D721Med (cell line): ENCODE results near the gene PFKFB3.

Experiments
- DNase-seq: peaks from one replicate; pipeline ENCODE4 v3.0.0; 2011; ENCODE audit warnings: low spot score; ENCODE audit not compliant: insufficient read length
- FAIRE-seq: peaks from 2 replicates; lab custom pipeline; 2011; peaks lifted over from hg19 to GRCh38; lab: Jason Lieb, UNC
- TF ChIP-seq, protein P1 (sequence below): IDR thresholded peaks from 2 replicates; pipeline ENCODE4 v1.5.1; 2012; ENCODE audit warnings: mild to moderate bottlenecking, control low read depth; ENCODE audit not compliant: insufficient read depth; ENCODE audit errors: missing control alignments

The PFKFB3 gene

DNA sequence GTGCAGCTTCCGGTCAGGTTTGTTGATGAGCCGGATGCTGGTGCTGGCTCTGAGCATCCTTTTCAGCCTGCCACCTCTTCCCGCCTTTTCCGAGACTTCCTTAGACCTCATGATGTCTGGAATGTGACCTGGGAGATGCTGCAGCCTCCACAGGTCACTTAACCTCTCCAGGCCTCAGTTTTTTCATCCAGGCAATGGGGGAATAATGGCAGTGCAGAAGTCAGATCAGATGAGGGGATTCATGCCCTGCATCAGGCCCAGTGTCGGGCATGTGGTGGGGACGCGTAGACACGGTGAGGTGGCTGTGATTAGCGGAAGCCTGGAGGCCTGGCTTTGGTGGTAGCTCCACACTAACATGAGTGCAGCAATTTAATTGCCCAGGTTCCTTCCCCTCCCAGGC is 24.6 kb downstream of the PFKFB3 start:
- no peak for FAIRE-seq
- TF ChIP-seq, protein P1, sequence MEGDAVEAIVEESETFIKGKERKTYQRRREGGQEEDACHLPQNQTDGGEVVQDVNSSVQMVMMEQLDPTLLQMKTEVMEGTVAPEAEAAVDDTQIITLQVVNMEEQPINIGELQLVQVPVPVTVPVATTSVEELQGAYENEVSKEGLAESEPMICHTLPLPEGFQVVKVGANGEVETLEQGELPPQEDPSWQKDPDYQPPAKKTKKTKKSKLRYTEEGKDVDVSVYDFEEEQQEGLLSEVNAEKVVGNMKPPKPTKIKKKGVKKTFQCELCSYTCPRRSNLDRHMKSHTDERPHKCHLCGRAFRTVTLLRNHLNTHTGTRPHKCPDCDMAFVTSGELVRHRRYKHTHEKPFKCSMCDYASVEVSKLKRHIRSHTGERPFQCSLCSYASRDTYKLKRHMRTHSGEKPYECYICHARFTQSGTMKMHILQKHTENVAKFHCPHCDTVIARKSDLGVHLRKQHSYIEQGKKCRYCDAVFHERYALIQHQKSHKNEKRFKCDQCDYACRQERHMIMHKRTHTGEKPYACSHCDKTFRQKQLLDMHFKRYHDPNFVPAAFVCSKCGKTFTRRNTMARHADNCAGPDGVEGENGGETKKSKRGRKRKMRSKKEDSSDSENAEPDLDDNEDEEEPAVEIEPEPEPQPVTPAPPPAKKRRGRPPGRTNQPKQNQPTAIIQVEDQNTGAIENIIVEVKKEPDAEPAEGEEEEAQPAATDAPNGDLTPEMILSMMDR, result no peak
- no peak for DNase-seq

DNA sequence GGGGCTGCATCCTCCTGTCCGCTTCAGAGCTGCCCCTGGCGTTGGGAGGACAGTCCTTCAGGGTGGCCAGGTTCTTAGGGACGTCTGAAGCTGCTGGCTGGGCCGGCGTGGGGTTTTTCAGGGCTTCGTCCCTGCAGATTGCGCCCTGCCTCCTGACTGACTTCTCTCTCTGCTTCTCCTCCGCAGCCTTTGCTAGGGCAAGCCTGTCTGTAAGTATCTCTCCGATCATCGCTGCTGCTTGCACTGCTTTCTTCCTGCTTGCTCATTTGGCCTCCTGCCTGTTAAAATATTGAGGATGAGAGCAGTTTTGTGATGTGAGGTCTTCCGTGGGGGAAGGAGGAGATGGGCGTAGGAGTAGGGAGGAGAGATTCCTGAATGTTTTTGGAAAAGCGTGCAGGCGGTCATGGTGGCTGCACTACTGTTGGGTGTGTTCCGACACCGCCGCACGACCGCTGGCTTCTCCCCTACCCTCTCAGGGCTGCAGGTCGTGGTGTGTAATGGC is 25.3 kb downstream of the PFKFB3 start:
- DNase-seq (no peak), FAIRE-seq (no peak)
- TF ChIP-seq, protein P1, result no peak

DNA sequence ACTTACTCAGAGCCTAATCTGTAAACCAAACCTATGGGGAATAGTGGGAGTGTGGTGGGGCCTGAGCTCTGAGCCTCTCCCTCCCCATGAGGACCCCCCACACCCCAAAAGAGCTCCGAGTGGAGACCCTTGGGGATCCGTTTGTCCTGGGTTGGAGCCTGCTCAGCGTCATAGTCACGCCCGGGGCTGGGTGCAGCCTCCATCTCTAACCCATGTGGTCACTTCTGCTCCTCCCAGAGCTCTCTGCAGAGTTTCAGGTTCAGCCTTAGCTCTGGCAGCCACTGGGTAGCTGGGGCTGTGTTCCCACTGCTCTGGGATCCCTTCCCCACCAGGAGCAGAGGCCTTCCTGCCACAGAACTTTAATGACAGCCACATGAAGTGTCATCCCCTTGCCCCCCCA is 25.9 kb downstream of the PFKFB3 start:
- TF ChIP-seq, protein P1, result no peak
- no peak for DNase-seq

DNA sequence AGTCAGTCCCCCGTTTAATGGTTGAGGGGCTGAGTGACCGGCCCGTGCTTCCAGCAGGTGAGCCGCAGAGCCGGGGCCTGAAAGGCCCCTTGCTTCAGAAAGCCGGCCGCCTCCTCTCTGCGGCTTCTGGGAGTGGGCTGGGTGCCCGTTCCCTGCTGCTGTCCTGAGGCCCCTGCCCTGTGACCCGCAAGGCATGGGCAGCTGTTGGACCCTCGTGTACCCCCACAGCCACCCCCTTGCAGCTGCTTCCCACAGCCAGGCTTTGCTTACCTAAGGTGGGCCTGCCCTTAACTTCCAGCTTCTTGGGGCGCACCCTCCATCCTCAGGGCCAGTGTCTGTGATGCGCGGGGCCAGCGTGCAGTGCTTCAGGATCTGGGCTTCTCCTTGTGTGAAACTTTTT is 26.6 kb downstream of the PFKFB3 start:
- DNase-seq (no peak), FAIRE-seq (no peak)
- TF ChIP-seq, protein P1, result no peak

More for the DNA sequence above, 25.9 kb downstream of the PFKFB3 start:
- no peak for FAIRE-seq

DNA sequence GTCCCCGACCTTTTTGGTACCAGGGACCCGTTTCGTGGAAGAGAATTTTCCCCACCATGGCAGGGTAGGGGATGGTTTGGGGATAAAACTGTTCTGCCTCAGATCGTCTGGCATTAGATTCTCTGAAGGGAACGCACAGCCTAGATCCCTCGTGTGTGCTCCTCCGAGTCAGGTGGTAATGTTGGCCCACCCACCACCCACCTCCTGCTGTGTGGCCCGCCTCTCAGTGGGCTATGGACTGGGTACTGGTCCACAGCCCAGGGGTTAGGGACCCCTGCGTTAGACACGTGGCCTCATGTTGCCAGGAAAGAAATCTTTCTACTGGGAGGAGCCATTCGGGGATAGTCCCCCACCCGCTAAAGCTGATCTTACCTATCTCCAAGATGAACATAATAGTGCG is 27.0 kb downstream of the PFKFB3 start:
- TF ChIP-seq, protein P1, result no peak
- FAIRE-seq (no peak), DNase-seq (no peak)

DNA sequence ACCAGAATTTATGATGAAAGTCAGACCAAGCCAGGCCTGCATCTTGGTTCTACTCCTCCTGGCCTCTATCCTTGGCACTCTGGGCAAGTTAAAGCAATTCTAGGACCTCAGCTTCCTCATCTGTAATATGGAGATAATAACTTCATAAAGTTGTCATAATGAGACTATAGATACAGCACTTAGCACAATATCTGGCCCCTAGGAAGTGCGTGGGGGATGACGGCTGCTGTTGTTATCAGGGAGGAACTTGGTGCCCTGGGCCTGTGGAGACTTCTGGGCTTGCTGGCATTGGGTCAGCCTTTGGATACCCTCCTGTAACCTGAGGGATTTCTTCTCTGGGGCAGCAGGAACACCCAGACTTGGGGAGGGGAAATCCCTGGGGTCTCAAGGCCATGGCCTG is 27.6 kb downstream of the PFKFB3 start:
- no peak for FAIRE-seq
- no peak for DNase-seq
- TF ChIP-seq, protein P1, result no peak

DNA sequence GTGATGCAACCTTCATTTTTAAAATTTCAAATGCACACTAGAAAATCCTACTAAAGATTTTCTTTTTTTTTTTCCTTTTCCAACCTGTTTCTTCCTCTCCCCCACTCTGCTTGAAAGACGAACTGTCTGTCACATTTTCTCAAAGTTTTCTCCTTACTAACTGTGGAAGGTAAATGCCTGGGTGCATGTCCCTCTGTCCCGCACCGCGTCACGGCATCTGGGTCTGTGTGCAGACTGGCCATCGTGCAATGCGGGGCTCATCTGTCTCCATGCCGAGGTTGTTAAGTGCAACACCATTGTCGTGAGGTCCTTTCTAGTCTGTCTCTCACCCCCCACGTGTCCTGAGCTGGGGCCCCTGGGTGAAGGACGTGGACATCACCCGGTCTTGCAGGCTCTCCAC is 28.4 kb downstream of the PFKFB3 start:
- FAIRE-seq (no peak), DNase-seq (no peak)
- TF ChIP-seq, protein P1, result no peak
